HepG2 (cell line): ENCODE data around the gene IFNAR1. TPM values are rescaled to one million over a fixed set of nuclear protein-coding genes. Genes with fewer than 3 reads are reported as not detected.

Experiments
- BORCS8-MEF2B ChIP-seq: sonication (generic); formaldehyde crosslinking; IDR thresholded peaks from 2 replicates; pipeline ENCODE4 v1.8.0; 2022; ENCODE audit warnings: mild to moderate bottlenecking, missing genetic modification reagents
- GPN1 ChIP-seq: sonication (generic); formaldehyde crosslinking; IDR thresholded peaks from 2 replicates; pipeline ENCODE4 v1.5.1; 2020; ENCODE audit warnings: missing genetic modification reagents, borderline replicate concordance
- IKZF5 ChIP-seq: IDR thresholded peaks from 2 replicates; pipeline ENCODE4 v1.6.1; 2018; ENCODE audit warnings: missing genetic modification reagents, mild to moderate bottlenecking, missing compliant biosample characterization
- MED13 ChIP-seq: sonication (generic); formaldehyde crosslinking; IDR thresholded peaks from 2 replicates; pipeline ENCODE4 v1.5.0; 2020; ENCODE audit warnings: missing genetic modification reagents
- MXD4 ChIP-seq: IDR thresholded peaks from 2 replicates; pipeline ENCODE4 v1.6.1; 2016; ENCODE audit warnings: mild to moderate bottlenecking, missing biosample characterization, missing genetic modification reagents
- ONECUT2 ChIP-seq: sonication (generic); formaldehyde crosslinking; IDR thresholded peaks from 2 replicates; pipeline ENCODE4 v1.4.0; 2020; ENCODE audit warnings: missing genetic modification reagents
- ZBTB49 ChIP-seq: sonication (generic); formaldehyde crosslinking; IDR thresholded peaks from 2 replicates; pipeline ENCODE4 v1.4.0; 2020; ENCODE audit warnings: missing genetic modification reagents, borderline replicate concordance
- ZNF18 ChIP-seq: sonication (generic); formaldehyde crosslinking; IDR thresholded peaks from 2 replicates; pipeline ENCODE4 v1.8.0; 2022; ENCODE audit warnings: mild to moderate bottlenecking, missing genetic modification reagents; ENCODE audit not compliant: insufficient replicate concordance
- ZNF235 ChIP-seq: sonication (generic); formaldehyde crosslinking; IDR thresholded peaks from 2 replicates; pipeline ENCODE4 v1.8.1; 2023; ENCODE audit warnings: mild to moderate bottlenecking, missing genetic modification reagents, borderline replicate concordance
- ZNF274 ChIP-seq: sonication (generic); formaldehyde crosslinking; IDR thresholded peaks from 2 replicates; pipeline ENCODE4 v1.5.1; 2020; ENCODE audit warnings: mild to moderate bottlenecking, missing genetic modification reagents
- ZNF33B ChIP-seq: sonication (generic); formaldehyde crosslinking; IDR thresholded peaks from 2 replicates; pipeline ENCODE4 v1.5.1; 2020; ENCODE audit warnings: mild to moderate bottlenecking, missing genetic modification reagents
- ZNF451 ChIP-seq: sonication (generic); formaldehyde crosslinking; IDR thresholded peaks from 2 replicates; pipeline ENCODE4 v1.5.0; 2020; ENCODE audit warnings: mild to moderate bottlenecking, missing genetic modification reagents
- ZNF496 ChIP-seq: sonication (generic); formaldehyde crosslinking; IDR thresholded peaks from 2 replicates; pipeline ENCODE4 v1.8.1; 2023; ENCODE audit warnings: mild to moderate bottlenecking, moderate library complexity, missing genetic modification reagents; ENCODE audit not compliant: insufficient replicate concordance
- ZNF501 ChIP-seq: sonication (generic); formaldehyde crosslinking; IDR thresholded peaks from 2 replicates; pipeline ENCODE4 v1.5.1; 2020; ENCODE audit warnings: mild to moderate bottlenecking, moderate library complexity, missing genetic modification reagents
- ZNF558 ChIP-seq: sonication (generic); formaldehyde crosslinking; IDR thresholded peaks from 2 replicates; pipeline ENCODE4 v1.9.0; 2022; ENCODE audit warnings: mild to moderate bottlenecking, missing genetic modification reagents, borderline replicate concordance
- ZNF563 ChIP-seq: sonication (generic); formaldehyde crosslinking; IDR thresholded peaks from 2 replicates; pipeline ENCODE4 v1.8.0; 2022; ENCODE audit warnings: mild to moderate bottlenecking, moderate library complexity, missing genetic modification reagents
- ZNF574 ChIP-seq: sonication (generic); formaldehyde crosslinking; IDR thresholded peaks from 2 replicates; pipeline ENCODE4 v1.4.0; 2020; ENCODE audit warnings: missing genetic modification reagents
- ZNF615 ChIP-seq: sonication (generic); formaldehyde crosslinking; IDR thresholded peaks from 2 replicates; pipeline ENCODE4 v1.5.0; 2020; ENCODE audit warnings: mild to moderate bottlenecking, missing genetic modification reagents, borderline replicate concordance
- ZNF749 ChIP-seq: sonication (generic); formaldehyde crosslinking; IDR thresholded peaks from 2 replicates; pipeline ENCODE4 v1.8.0; 2022; ENCODE audit warnings: mild to moderate bottlenecking, missing genetic modification reagents, moderate library complexity, borderline replicate concordance
- ZNF781 ChIP-seq: sonication (generic); formaldehyde crosslinking; IDR thresholded peaks from 2 replicates; pipeline ENCODE4 v1.5.1; 2020; ENCODE audit warnings: borderline replicate concordance, mild to moderate bottlenecking, missing genetic modification reagents; ENCODE audit errors: not compliant biosample characterization
- polyA plus RNA-seq, 8 experiments: library from polyadenylated mRNA; depleted of rRNA in 3 of 8; stranded (reverse) in 7 of 8; unstranded in 1 of 8; fragments of >200 nt; fragmentation: Illumina TruSeq in 4 of 8; extraction: Trizol in 4 of 8; gene quantifications; 2 replicates each; pipeline versions ENCODE4 v1.2.1 to v1.2.3, GENCODE V29; 2011 to 2016; ENCODE audit warnings: low read depth in 4 of 8, missing spikeins in 1 of 8, mixed read lengths in 1 of 8; ENCODE audit not compliant: insufficient read depth in 1 of 8
- total RNA-seq, 5 experiments: library from RNA; depleted of rRNA; stranded (reverse); fragments of >200 nt; fragmentation: Illumina TruSeq; extraction: Trizol; gene quantifications; 2 replicates each; pipeline ENCODE4 v1.2.3, GENCODE V29; 2016; ENCODE audit warnings: low read depth in 1 of 5

IFNAR1 gene
- total and polyA plus RNA-seq, 2 of the 13 experiments (the other 11 are each of a cell fraction or from before 2014, with no cell fraction given) = 6.7 to 9.3 TPM

- TF ChIP-seq ZNF18 (CRISPR knock-in tag) (peak; percentile 66), ZNF563 (CRISPR knock-in tag) (peak; percentile 85), IKZF5 (CRISPR knock-in tag) (peak; percentile 38; the same call in 1 of the 2 replicates), MXD4 (CRISPR knock-in tag) (0 out of 2 replicates have a peak, but pooled peaks have one; percentile 50), ZBTB49 (CRISPR knock-in tag) (no peak), ZNF501 (CRISPR knock-in tag) (peak; percentile 93), ONECUT2 (CRISPR knock-in tag) (no peak), GPN1 (CRISPR knock-in tag) (no peak), ZNF496 (no peak), MED13 (no peak), ZNF574 (peak; percentile 46; the same call in 1 of the 2 replicates), BORCS8-MEF2B (CRISPR knock-in tag) (peak; percentile 83), ZNF749 (CRISPR knock-in tag) (peak; percentile 60; the same call in 1 of the 2 replicates), ZNF33B (peak; percentile 26; the same call in 1 of the 2 replicates), ZNF615 (CRISPR knock-in tag) (peak; percentile 40; the same call in 1 of the 2 replicates), ZNF274 (CRISPR knock-in tag) (0 out of 2 replicates have a peak, but pooled peaks have one; percentile 67), ZNF451 (CRISPR knock-in tag) (peak; percentile 55; the same call in 1 of the 2 replicates), ZNF235 (CRISPR knock-in tag) (peak; percentile 83; the same call in 1 of the 2 replicates), ZNF781 (CRISPR knock-in tag) (no peak), ZNF558 (CRISPR knock-in tag) (no peak; the same call in 1 of the 2 replicates)
These were observed at the start of gene IFNAR1 (continued) for GRCh38 chr21:33324291-33325221.
